H1 (cell line): ENCODE measurements around the gene ARSA.

Source experiments
- CEBPB ChIP-seq: IDR thresholded peaks from 2 replicates; pipeline ENCODE4 v1.6.1; 2012; ENCODE audit warnings: low read depth, low read length
- CTCF ChIP-seq, 3 experiments: IDR thresholded peaks; 1 replicate in 2 of 3; 2 replicates in 1 of 3; pipeline versions ENCODE4 v1.5.1 to v1.6.1; 2011; ENCODE audit warnings: low read length in 3 of 3, mild to moderate bottlenecking in 3 of 3, inconsistent platforms in 2 of 3, low read depth in 1 of 3, moderate library complexity in 1 of 3; ENCODE audit not compliant: insufficient read depth in 1 of 3; ENCODE audit errors: control extremely low read depth in 1 of 3
- EZH2 ChIP-seq: fragments of 200-600 bp; sonication (generic); IDR thresholded peaks from 2 replicates; pipeline ENCODE4 v1.7.1; 2012; ENCODE audit warnings: low read depth, mild to moderate bottlenecking, moderate library complexity, low read length, inconsistent platforms; ENCODE audit not compliant: severe bottlenecking
- POLR2AphosphoS5 ChIP-seq: IDR thresholded peaks from 2 replicates; pipeline ENCODE4 v1.6.1; 2011; ENCODE audit warnings: low read depth, low read length
- RAD21 ChIP-seq, 2 experiments: IDR thresholded peaks in 1 of 2; conservative IDR thresholded peaks in 1 of 2; 2 replicates each; pipeline ENCODE4 v1.6.1; 2011; ENCODE audit warnings: low read depth in 2 of 2, low read length in 2 of 2, improper control_type of control experiment in 1 of 2, inconsistent platforms in 1 of 2, mild to moderate bottlenecking in 1 of 2, moderate library complexity in 1 of 2
- TAF1 ChIP-seq: IDR thresholded peaks from 2 replicates; pipeline ENCODE4 v1.6.1; 2011; ENCODE audit warnings: mild to moderate bottlenecking, low read depth, low read length

GRCh38 chr22:50627642-50628542, at the start of gene ARSA:
- TF ChIP-seq EZH2 (no peak), CEBPB (no peak), TAF1 (peak; percentile 68), RAD21 (IDR thresholded peaks at IDR 0.05 in 1 of 2, conservative IDR thresholded peaks at IDR 0.05 in 1 of 2; ENCODE audit: low read depth in 2 of 2, low read length in 2 of 2) (peak; percentile 36 to 60; a peak in 3 of 4 replicates), POLR2AphosphoS5 (no peak), CTCF (IDR thresholded peaks at IDR 0.05; ENCODE audit: control extremely low read depth in 1 of 3, insufficient read depth in 1 of 3, low read depth in 1 of 3, low read length in 3 of 3) (peak; percentile 29 to 54 (median 41))
